SH-SY5Y (cell line): ENCODE measurements around the gene CTNNBIP1.

Experiments
- GATA2 ChIP-seq: IDR thresholded peaks from 2 replicates; pipeline ENCODE4 v1.6.1; 2011; ENCODE audit warnings: mild to moderate bottlenecking, low read depth, low read length
- GATA3 ChIP-seq: IDR thresholded peaks from 2 replicates; pipeline ENCODE4 v1.6.1; 2011; ENCODE audit warnings: low read depth, mild to moderate bottlenecking, low read length, moderate library complexity

DNA sequence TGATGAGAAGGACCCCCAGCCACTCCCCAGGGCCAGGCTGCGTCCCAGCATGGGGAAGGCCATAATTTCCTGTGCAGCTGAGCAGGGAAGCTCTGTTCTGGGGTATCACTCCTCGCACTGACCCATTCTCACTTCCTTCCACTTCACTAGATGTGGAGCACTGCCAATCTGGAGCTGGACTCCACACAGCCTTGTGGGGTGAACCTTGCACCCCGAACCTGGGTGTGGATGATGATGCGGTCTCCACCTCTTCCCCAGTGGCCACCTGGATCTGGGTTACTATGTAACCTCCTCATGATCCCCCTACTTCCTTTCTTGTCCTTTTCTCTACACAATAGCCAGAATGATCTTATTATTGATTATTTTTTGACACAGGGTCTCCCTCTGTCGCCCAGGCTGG, 36.7 kb downstream of the CTNNBIP1 start:
- TF ChIP-seq GATA3: no peak
- TF ChIP-seq GATA2: no peak
